ENCODE measurements around the gene WDR45B.

WDR45B gene

DNA sequence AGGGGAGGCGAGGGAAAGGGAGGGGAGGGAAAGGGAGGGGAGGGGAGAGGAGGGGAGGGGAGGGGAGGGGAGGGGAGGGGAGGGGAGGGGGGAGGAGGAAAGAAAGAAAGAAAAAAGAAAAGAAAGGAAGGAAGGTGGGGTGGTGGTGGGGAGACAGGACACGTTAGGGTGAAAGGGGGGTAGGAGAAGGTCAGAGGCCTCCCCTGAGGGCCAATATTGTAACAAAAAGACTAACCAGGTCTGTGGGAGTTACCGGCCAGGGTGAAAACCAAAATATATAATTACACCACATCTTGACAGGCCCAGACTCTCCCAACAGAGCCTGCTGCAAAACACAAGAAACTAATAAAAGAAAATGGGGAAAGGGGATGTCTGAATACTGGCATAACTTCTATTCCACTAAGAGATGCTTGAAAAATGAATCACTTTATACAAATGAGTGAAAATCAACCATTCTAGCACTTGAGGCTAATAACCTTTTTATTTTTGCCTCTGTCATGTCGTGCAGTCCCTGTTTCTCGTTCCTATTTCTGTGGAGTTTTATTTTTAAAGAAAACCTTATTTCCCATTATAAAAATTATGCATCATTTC, 10.0 kb downstream of the WDR45B start:
- DNase-seq (ENCODE audit: insufficient read length, low spot score) (no peak), FAIRE-seq (no peak)
- no peak for TF ChIP-seq POLR2A (IDR thresholded peaks at IDR 0.05; ENCODE audit: low read depth, low read length)

DNA sequence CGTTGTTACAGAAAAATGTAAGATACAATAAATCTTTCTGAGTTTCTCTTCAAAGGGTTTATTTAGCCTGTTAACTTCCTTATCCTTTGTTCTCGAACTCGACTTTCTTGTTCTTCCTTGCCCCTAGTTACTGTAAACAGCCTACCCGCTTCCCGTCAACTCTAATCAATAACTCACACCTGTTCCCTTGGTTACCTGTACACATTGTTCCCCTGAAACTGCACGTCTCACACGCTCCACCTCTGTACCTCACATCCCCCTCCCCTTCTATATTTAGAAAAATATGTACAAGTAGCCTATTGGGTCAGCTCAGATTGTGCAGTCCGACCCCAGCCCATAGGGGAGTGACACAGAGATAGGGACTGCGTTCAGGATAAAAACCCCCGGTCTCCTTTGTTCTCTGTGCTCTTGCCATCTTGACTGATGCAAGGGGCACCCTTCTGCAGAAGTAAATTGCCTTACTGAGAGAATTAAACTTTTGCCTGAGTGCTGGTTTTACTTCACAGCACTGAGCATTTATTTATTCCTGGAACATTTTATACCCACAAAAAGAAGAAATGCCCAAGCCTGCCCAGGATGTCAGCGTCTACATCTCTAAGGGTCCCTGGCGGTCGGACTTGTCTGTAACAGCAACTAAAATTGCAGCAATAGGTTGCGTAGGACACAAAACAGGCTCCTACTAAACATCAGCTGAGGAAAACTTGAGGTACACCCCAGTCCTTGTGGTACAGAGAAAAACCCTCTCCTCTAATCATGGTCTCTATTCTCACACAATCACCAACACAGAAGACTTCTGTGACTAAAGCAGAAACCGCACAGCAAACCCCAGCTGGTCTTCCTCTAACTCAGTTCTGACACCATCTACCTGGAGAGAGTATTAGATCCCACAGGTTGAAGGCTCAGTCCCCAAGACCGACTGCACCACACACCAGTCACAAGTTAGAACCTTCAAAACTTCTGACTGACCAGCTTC, 11.3 kb downstream of the WDR45B start:
- DNase-seq (ENCODE audit: insufficient read length, low spot score): no peak
- no peak for FAIRE-seq
- no peak for TF ChIP-seq POLR2A (IDR thresholded peaks at IDR 0.05; ENCODE audit: low read depth, low read length)

DNA sequence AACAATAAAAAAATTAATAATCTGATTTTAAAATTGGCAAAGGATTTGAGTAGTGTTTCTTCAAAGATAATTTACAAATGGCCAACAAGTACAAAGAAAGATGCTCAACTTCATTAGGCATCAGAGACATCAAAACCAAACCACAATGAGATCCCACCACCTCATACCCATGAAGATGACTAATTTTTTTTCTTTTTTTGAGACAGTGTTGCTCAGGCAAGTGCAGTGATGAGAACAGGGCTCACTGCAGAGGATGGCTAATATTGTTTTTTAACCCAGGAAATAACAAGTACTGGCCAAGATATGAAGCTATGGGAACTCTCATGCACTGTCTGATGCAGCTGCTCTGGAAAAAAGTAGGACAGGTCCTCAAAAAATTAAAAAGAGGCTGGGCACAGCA, 14.9 kb downstream of the WDR45B start:
- FAIRE-seq (no peak), DNase-seq (ENCODE audit: insufficient read length, low spot score) (no peak)

DNA sequence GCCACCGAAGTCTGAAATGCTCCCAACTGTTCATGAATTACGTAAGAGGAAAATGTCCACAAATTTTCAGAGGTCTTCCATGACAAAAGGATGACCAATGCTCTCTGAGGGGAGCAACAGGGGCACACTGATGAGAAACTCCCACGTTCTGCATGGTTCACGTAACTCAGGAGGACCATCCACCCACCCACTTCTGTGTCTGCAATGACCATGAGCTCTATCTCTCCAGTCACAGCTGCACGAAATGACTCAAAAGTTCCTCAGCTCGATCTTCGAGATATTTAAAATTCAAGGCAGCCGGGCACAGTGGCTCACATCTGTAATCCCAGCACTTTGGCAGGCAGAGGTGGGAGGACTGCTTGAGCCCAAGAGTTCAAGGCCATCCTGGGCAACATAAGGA, 15.8 kb downstream of the WDR45B start:
- FAIRE-seq (no peak), DNase-seq (ENCODE audit: insufficient read length, low spot score) (no peak)
- no peak for TF ChIP-seq POLR2A (IDR thresholded peaks at IDR 0.05; ENCODE audit: low read depth, low read length)

More for the DNA sequence above, 14.9 kb downstream of the WDR45B start:
- no peak for TF ChIP-seq POLR2A (IDR thresholded peaks at IDR 0.05; ENCODE audit: low read depth, low read length)

DNA sequence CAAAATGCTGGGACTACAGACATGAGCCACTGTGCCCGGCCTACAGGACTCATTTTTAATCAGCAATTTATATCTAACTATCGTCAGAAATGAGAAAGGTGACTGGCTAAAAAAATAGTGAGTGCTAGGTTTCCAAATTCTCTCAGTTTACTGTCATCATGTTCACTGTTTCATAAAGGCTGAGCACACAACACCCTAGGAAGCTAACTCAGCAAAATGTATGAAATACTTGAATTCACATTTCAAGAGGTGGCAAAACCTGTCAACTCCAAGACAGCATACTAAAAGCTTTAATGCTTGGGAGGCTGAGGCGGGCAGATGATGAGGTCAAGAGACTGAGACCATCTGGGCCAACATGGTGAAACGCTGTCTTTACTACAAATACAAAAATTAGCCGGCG, 16.7 kb downstream of the WDR45B start:
- no peak for FAIRE-seq
- TF ChIP-seq POLR2A (IDR thresholded peaks at IDR 0.05; ENCODE audit: low read depth, low read length): no peak

DNA sequence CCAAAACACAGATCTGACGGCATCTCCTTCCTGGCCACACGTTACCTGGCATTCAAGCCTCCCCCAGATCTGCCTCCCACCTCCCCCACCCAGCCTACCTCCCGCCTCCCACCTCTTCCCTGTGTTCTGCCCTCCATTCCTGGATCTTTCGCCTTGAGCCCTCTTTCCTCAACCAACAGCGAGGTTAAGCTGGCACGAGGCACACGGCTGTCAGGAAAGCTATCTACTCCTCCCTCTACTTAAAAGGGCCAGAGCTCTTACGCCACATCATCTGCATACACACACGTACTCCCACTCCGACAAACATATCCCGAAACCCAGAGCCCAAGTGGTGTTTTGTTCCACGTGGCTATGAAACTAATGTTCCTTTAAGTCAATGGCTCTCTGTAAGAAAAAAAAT, 18.0 kb downstream of the WDR45B start:
- DNase-seq (ENCODE audit: insufficient read length, low spot score) (no peak), FAIRE-seq (no peak)
- TF ChIP-seq POLR2A (IDR thresholded peaks at IDR 0.05; ENCODE audit: low read depth, low read length): no peak

More for the DNA sequence above, 16.7 kb downstream of the WDR45B start:
- no peak for DNase-seq (ENCODE audit: insufficient read length, low spot score)

DNA sequence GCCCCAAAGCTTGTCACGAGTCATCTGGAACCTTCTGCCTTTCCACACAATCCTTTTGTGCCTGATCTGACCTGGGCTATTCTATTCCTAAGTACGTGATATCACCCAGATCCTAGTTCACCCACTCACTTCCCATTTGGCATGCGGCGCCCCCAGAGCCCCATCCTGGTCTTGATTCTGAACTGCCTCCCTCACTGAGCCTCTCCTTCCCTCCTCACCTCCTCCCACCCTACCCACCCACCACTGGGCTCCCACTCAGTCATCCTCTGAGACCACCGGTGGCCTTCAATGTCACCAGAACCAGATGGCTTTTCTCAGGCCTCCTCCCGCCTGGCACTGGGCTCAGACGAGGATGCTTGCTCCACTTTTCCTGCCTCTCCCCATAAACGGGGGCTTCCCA, 18.5 kb downstream of the WDR45B start:
- TF ChIP-seq POLR2A (IDR thresholded peaks at IDR 0.05; ENCODE audit: low read depth, low read length): no peak
- no peak for DNase-seq (ENCODE audit: insufficient read length, low spot score)
- FAIRE-seq: no peak

- TF ChIP-seq POLR2A (IDR thresholded peaks at IDR 0.05; ENCODE audit: low read depth, low read length): no peak
- no peak for DNase-seq (ENCODE audit: insufficient read length, low spot score)
- no peak for FAIRE-seq
Measured at GRCh38 chr17:82627405-82627804, 20.8 kb downstream of the WDR45B start.

GRCh38 chr17:82623707-82624106, 24.5 kb downstream of the WDR45B start:
- FAIRE-seq (no peak), DNase-seq (ENCODE audit: insufficient read length, low spot score) (no peak)
- no peak for TF ChIP-seq POLR2A (IDR thresholded peaks at IDR 0.05; ENCODE audit: low read depth, low read length)

GRCh38 chr17:82619641-82620040, 28.6 kb downstream of the WDR45B start:
- no peak for DNase-seq (ENCODE audit: insufficient read length, low spot score)
- TF ChIP-seq POLR2A (IDR thresholded peaks at IDR 0.05; ENCODE audit: low read depth, low read length): no peak

DNA sequence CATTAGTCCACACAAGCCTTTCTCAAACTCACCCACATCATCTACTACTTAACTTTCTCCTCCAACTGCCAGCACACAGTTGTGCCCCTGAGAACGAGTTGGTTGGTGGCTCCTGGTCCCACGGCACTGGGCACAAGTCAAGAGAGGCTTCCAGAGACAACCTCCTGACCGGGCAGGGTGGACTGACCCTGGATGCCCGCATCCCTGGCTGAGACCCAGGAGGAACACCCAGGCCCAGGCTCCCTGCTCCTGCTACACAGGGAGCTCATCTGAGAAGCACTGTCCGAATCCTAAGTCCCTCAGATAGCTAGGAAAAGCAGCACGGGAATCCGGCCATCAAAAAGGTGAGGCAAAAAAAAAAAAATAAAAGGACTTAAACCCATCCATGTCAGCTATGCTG, 29.0 kb downstream of the WDR45B start:
- FAIRE-seq (no peak), DNase-seq (ENCODE audit: insufficient read length, low spot score) (no peak)
- no peak for TF ChIP-seq POLR2A (IDR thresholded peaks at IDR 0.05; ENCODE audit: low read depth, low read length)

More at GRCh38 chr17:82619641-82620040, 28.6 kb downstream of the WDR45B start:
- no peak for FAIRE-seq

- DNase-seq (ENCODE audit: insufficient read length, low spot score) (no peak), FAIRE-seq (no peak)
- no peak for TF ChIP-seq POLR2A (IDR thresholded peaks at IDR 0.05; ENCODE audit: low read depth, low read length)
Measured at GRCh38 chr17:82616021-82616711, 32.1 kb downstream of the WDR45B start.

- no peak for DNase-seq (ENCODE audit: insufficient read length, low spot score)
- no peak for FAIRE-seq
- TF ChIP-seq POLR2A (IDR thresholded peaks at IDR 0.05; ENCODE audit: low read depth, low read length): no peak
Measured at GRCh38 chr17:82615084-82616020, 32.9 kb downstream of the WDR45B start.
